Measurements from ENCODE around the gene KLRC4. TPM values are rescaled to one million over a fixed set of nuclear protein-coding genes. Genes with fewer than 3 reads are reported as not detected.

KLRC4 gene
- total RNA-seq, 1 donor from 2014 or later, result not detected

GRCh38 chr12:10361084-10361483, 48.5 kb downstream of the KLRC4 start:
- intact Hi-C loops (cut with micrococcal nuclease), result loop anchor here (5.0 to 10.0 kb wide), 2 partner anchors 69 to 146 kb away; partner anchors contain the start of gene GABARAPL1
- H3K4me3 Mint-ChIP-seq, result no peak overlapping the region
- H3K27me3 Mint-ChIP-seq, result peaks cover 33% of the 10 kb centered on the region
- peaks cover 3% of the 10 kb centered on the region for H3K4me1 Mint-ChIP-seq
- no peak for DNase-seq
- no peak overlapping the region for H3K27ac Mint-ChIP-seq
- H3K9me3 Mint-ChIP-seq, result no peaks in the 10 kb centered on the region
- H3K36me3 Mint-ChIP-seq (ENCODE audit: low read depth), result no peaks in the 10 kb centered on the region

GRCh38 chr12:10358969-10359368, 50.6 kb downstream of the KLRC4 start:
- H3K36me3 Mint-ChIP-seq (ENCODE audit: low read depth), result no peaks in the 10 kb centered on the region
- H3K27me3 Mint-ChIP-seq, result peaks cover 35% of the 10 kb centered on the region
- intact Hi-C loops (cut with micrococcal nuclease), result no loop called here
- no peak overlapping the region for H3K27ac Mint-ChIP-seq
- peaks cover 3% of the 10 kb centered on the region for H3K4me1 Mint-ChIP-seq
- no peaks in the 10 kb centered on the region for H3K9me3 Mint-ChIP-seq
- H3K4me3 Mint-ChIP-seq, result no peak overlapping the region
- DNase-seq, result no peak

GRCh38 chr12:10358131-10358530, 51.4 kb downstream of the KLRC4 start:
- Mint-ChIP-seq H3K4me1 (peaks cover 3% of the 10 kb centered on the region), H3K36me3 (ENCODE audit: low read depth) (no peaks in the 10 kb centered on the region), H3K4me3 (no peak overlapping the region), H3K27me3 (peaks cover 35% of the 10 kb centered on the region), H3K27ac (no peak overlapping the region), H3K9me3 (no peaks in the 10 kb centered on the region)
- intact Hi-C loops (cut with micrococcal nuclease), result no loop called here
- no peak for DNase-seq

Other genes starting within 250 kb of the KLRC4 start
- not detected in 2 replicates for gene OLR1, start 237.6 kb downstream of the KLRC4 start, total RNA-seq
- not detected in 2 replicates for gene TMEM52B, start 230.7 kb downstream of the KLRC4 start, total RNA-seq
- gene GABARAPL1, start 196.9 kb downstream of the KLRC4 start, total RNA-seq, result 1.5 and 2.6 TPM in 2 replicates
- 1.2 and 1.7 TPM in 2 replicates for gene KLRD1, start 101.9 kb downstream of the KLRC4 start, total RNA-seq
- gene KLRK1, start 19.7 kb downstream of the KLRC4 start, total RNA-seq, result not detected in 2 replicates
- not detected in 2 replicates for gene KLRC3, start 10.8 kb upstream of the KLRC4 start, total RNA-seq
- not detected in 2 replicates for gene KLRC2, start 26.3 kb upstream of the KLRC4 start, total RNA-seq
- gene KLRC1, start 43.6 kb upstream of the KLRC4 start, total RNA-seq, result not detected in 2 replicates
- 0.62 and 0.98 TPM in 2 replicates for gene EIF2S3B, start 96.1 kb upstream of the KLRC4 start, total RNA-seq
- 88.6 and 91.1 TPM in 2 replicates for gene MAGOHB, start 203.9 kb upstream of the KLRC4 start, total RNA-seq